HL-60 (cell line): Measurements from ENCODE around the gene LIPK.

Source experiments
- DNase-seq, 2 experiments: peaks; one replicate each; pipeline ENCODE4 v3.0.0-alpha.2; 2010 to 2020; ENCODE audit warnings: low read depth in 1 of 2, low spot score in 1 of 2
- H3K27ac ChIP-seq: fragments of 250-450 bp; sonication (Bioruptor Pico); replicated peaks from 2 replicates; pipeline ENCODE4 v1.5.1; 2020; ENCODE audit warnings: mild to moderate bottlenecking, moderate library complexity
- H3K27me3 ChIP-seq: fragments of 250-450 bp; sonication (Bioruptor Pico); 2 replicates; pipeline ENCODE4 v1.5.1; 2021; ENCODE audit warnings: mild to moderate bottlenecking, moderate library complexity; ENCODE audit not compliant: insufficient read depth, poor library complexity, severe bottlenecking
- H3K4me3 ChIP-seq: replicated peaks from 2 replicates; pipeline ENCODE4 v1.5.1; 2011; ENCODE audit warnings: mild to moderate bottlenecking, control low read depth, low read length; ENCODE audit not compliant: insufficient read depth
- GABPA ChIP-seq: IDR thresholded peaks from 2 replicates; pipeline ENCODE4 v1.6.1; 2012; ENCODE audit warnings: low read depth
- POLR2AphosphoS5 ChIP-seq: IDR thresholded peaks from 2 replicates; pipeline ENCODE4 v1.6.1; 2012; ENCODE audit warnings: low read depth
- SPI1 ChIP-seq: IDR thresholded peaks from 2 replicates; pipeline ENCODE4 v1.6.1; 2012; ENCODE audit warnings: low read depth, mild to moderate bottlenecking, borderline replicate concordance
- TF ChIP-seq, protein P1 (sequence below): IDR thresholded peaks from one replicate; pipeline ENCODE4 v1.5.1; 2011; ENCODE audit warnings: low read length, control low read depth, inconsistent platforms; ENCODE audit not compliant: insufficient read depth
- TF ChIP-seq, protein P2 (sequence below): IDR thresholded peaks from 2 replicates; pipeline ENCODE4 v1.6.1; 2012; ENCODE audit warnings: low read depth; ENCODE audit not compliant: insufficient replicate concordance

LIPK gene

DNA sequence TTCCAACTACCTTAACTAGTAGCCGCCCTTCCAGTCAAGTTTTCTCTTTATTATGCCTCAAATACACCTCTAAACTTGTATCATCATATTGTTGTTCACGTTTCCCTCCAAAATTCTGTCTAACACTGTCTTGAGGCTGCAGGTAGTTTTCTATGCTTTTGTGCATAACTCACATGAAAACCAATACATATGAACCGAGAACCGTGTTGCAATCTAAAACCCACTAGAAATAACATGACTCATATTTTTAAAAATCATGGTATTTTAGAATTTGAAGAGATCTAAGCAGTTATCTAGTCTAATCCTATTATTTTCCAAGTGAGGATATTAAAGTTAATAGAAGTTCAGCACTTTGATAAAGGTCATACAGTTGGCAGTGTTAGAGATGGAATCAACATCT is 23.6 kb upstream of the LIPK start:
- H3K27me3 ChIP-seq: no peaks in the 10 kb centered on the region
- DNase-seq: no peak
- TF ChIP-seq, protein P1, sequence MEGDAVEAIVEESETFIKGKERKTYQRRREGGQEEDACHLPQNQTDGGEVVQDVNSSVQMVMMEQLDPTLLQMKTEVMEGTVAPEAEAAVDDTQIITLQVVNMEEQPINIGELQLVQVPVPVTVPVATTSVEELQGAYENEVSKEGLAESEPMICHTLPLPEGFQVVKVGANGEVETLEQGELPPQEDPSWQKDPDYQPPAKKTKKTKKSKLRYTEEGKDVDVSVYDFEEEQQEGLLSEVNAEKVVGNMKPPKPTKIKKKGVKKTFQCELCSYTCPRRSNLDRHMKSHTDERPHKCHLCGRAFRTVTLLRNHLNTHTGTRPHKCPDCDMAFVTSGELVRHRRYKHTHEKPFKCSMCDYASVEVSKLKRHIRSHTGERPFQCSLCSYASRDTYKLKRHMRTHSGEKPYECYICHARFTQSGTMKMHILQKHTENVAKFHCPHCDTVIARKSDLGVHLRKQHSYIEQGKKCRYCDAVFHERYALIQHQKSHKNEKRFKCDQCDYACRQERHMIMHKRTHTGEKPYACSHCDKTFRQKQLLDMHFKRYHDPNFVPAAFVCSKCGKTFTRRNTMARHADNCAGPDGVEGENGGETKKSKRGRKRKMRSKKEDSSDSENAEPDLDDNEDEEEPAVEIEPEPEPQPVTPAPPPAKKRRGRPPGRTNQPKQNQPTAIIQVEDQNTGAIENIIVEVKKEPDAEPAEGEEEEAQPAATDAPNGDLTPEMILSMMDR: no peak
- TF ChIP-seq, protein P2, sequence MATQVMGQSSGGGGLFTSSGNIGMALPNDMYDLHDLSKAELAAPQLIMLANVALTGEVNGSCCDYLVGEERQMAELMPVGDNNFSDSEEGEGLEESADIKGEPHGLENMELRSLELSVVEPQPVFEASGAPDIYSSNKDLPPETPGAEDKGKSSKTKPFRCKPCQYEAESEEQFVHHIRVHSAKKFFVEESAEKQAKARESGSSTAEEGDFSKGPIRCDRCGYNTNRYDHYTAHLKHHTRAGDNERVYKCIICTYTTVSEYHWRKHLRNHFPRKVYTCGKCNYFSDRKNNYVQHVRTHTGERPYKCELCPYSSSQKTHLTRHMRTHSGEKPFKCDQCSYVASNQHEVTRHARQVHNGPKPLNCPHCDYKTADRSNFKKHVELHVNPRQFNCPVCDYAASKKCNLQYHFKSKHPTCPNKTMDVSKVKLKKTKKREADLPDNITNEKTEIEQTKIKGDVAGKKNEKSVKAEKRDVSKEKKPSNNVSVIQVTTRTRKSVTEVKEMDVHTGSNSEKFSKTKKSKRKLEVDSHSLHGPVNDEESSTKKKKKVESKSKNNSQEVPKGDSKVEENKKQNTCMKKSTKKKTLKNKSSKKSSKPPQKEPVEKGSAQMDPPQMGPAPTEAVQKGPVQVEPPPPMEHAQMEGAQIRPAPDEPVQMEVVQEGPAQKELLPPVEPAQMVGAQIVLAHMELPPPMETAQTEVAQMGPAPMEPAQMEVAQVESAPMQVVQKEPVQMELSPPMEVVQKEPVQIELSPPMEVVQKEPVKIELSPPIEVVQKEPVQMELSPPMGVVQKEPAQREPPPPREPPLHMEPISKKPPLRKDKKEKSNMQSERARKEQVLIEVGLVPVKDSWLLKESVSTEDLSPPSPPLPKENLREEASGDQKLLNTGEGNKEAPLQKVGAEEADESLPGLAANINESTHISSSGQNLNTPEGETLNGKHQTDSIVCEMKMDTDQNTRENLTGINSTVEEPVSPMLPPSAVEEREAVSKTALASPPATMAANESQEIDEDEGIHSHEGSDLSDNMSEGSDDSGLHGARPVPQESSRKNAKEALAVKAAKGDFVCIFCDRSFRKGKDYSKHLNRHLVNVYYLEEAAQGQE: no peak
- TF ChIP-seq GABPA (no peak), SPI1 (no peak), POLR2AphosphoS5 (no peak)
- H3K4me3 ChIP-seq: no peak overlapping the region
- no peak overlapping the region for H3K27ac ChIP-seq

GRCh38 chr10:88687853-88688467 is 18.1 kb upstream of the LIPK start:
- Histone ChIP-seq H3K27me3 (peaks cover 6% of the 10 kb centered on the region), H3K4me3 (no peak overlapping the region), H3K27ac (no peak overlapping the region)
- DNase-seq: no peak
- no peak for TF ChIP-seq SPI1
- TF ChIP-seq, protein P1: peak; percentile 76

- TF ChIP-seq GABPA (no peak), SPI1 (no peak), POLR2AphosphoS5 (no peak)
- TF ChIP-seq, protein P2: no peak
- TF ChIP-seq, protein P1: no peak
- no peak for DNase-seq
- peaks cover 6% of the 10 kb centered on the region for H3K27me3 ChIP-seq
- no peak overlapping the region for H3K27ac ChIP-seq
- no peak overlapping the region for H3K4me3 ChIP-seq
Observed at GRCh38 chr10:88689366-88689765, 16.7 kb upstream of the LIPK start.
